B cell (primary cell): ENCODE measurements around the gene PDLIM1.

Experiments
- EZH2 ChIP-seq: IDR thresholded peaks from 2 replicates; pipeline ENCODE4 v1.6.1; 2012; ENCODE audit warnings: borderline replicate concordance, low read depth, mild to moderate bottlenecking, moderate library complexity, low read length; ENCODE audit not compliant: insufficient read depth, poor library complexity, severe bottlenecking
- TF ChIP-seq, protein P1 (sequence below): fragments of 200-600 bp; IDR thresholded peaks from one replicate; pipeline ENCODE4 v1.8.0; 2022; ENCODE audit warnings: antibody characterized with exemption, mild to moderate bottlenecking

DNA sequence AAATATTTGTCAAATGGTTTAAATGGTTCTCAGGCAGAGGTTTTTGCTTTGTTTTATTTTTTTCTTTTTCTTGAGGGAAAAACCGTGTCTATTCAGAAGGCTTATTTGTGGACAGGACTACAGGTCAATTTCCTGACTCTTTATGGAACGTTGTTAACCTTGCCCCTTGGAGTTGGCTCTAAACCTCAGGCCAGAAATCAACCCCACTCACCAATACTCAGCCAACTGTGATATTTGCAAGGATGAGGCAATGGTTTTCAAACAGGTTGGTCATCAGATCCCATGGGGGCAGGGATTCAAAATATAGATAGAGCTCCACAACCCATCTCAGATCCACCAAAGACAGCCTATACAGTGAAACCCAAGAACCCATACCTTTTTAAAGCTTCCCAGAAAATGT is 10.2 kb downstream of the PDLIM1 start:
- TF ChIP-seq, protein P1, sequence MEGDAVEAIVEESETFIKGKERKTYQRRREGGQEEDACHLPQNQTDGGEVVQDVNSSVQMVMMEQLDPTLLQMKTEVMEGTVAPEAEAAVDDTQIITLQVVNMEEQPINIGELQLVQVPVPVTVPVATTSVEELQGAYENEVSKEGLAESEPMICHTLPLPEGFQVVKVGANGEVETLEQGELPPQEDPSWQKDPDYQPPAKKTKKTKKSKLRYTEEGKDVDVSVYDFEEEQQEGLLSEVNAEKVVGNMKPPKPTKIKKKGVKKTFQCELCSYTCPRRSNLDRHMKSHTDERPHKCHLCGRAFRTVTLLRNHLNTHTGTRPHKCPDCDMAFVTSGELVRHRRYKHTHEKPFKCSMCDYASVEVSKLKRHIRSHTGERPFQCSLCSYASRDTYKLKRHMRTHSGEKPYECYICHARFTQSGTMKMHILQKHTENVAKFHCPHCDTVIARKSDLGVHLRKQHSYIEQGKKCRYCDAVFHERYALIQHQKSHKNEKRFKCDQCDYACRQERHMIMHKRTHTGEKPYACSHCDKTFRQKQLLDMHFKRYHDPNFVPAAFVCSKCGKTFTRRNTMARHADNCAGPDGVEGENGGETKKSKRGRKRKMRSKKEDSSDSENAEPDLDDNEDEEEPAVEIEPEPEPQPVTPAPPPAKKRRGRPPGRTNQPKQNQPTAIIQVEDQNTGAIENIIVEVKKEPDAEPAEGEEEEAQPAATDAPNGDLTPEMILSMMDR: no peak
- TF ChIP-seq EZH2: no peak
